Measurements from ENCODE around the gene PTPRT.
"Not testable (repeated sequence)": the region's sequence is repeated elsewhere in the genome, so short reads cannot be mapped to it uniquely, and the experiment has no call there.

PTPRT gene

DNA sequence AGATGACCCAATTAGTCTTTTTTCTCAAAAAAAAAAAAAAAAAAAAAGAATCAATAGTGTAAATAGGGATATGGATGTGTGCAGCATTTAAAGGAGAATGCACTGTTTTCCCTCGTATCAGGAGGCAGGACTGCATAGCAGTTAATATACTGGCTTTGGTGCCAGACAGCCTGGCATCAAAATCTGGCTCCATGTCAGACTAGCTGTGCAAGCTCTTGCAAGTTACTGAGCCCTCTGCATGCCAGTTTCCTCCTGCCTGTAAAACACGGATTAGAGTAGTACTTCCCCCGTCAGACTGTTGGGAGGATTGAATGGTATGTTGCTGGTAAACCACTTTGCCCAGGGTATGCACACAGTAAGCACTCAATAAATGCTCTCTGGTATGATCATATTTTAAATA lies 977.3 kb downstream of the PTPRT start:
- no peak for DNase-seq (ENCODE audit: low read depth in 2 of 2)

DNA sequence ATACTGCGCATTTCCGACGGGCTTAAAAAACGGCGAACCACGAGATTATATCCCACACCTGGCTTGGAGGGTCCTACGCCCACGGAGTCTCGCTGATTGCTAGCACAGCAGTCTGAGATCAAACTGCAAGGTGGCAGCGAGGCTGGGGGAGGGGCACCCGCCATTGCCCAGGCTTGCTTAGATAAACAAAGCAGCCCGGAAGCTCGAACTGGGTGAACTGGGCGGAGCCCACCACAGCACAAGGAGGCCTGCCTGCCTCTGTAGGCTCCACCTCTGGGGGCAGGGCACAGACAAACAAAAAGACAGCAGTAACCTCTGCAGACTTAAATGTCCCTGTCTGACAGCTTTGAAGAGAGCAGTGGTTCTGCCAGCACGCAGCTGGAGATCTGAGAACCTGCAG lies 983.1 kb downstream of the PTPRT start:
- not testable (repeated sequence) for DNase-seq (ENCODE audit: low read depth in 2 of 2)

DNA sequence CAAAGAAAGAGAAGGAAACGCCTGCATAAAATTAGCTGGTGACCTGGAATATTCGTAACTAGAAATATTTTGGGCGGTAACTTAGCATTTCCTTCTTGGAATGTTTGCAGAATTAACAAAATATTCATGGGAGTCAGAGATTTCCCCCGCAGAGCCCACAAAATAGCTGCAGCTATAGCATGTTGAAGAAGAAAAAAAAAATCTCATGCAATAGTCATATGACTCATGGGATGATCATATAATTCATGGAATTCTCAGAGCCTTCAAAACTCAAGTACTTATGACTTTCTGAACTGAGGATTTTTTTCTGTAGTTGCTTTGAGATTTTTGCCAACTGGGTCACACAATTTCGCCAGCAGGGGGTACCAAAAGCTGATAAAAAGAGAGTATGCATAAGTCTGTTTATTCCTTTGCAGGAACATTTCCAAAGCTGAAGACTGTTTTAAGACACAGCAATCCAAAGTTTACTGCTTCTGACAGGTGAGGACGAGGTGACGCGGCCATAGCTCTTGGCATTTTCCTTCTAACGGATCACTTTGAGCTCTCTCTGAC lies 985.5 kb downstream of the PTPRT start:
- DNase-seq (ENCODE audit: low read depth in 2 of 2): no peak

DNA sequence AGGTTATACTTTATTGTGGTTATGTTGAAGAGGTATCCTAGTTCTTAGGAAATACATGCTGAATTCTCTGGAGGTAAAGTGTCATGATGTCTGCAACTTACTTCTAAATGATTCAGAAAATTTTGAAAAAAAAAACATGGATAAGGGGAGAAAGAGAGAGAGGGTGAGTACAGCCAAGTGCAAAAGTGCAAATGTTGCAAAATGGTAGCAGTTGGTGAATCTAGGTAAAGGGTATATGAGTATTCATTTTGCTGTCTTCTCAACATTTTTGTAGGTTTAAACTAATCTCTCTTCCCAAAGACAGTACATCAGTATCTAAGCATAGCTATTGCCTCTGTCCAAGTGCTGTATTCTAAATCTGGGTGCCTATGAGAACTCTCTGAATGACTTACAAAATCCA lies 992.1 kb downstream of the PTPRT start:
- DNase-seq (ENCODE audit: low read depth in 2 of 2): no peak

DNA sequence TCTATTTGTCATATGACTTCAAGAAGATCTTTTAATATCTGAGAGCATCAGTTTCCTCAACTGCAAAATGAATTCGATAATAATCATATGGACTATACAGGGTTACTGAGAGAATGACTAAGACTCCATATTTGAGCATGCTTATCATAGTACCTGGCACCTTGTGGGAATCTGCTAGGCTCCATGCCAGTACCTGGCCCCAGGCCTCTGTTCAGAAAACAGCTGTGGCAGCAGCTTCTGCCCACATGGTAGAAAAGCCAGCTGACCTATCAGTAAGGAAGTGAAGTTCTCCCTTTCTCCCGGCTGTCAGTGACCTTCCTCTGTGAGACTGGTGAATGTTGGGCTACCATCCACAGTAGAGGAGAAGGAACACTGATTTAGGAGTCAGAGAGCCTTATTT lies 996.6 kb downstream of the PTPRT start:
- DNase-seq (ENCODE audit: low read depth in 2 of 2): no peak

DNA sequence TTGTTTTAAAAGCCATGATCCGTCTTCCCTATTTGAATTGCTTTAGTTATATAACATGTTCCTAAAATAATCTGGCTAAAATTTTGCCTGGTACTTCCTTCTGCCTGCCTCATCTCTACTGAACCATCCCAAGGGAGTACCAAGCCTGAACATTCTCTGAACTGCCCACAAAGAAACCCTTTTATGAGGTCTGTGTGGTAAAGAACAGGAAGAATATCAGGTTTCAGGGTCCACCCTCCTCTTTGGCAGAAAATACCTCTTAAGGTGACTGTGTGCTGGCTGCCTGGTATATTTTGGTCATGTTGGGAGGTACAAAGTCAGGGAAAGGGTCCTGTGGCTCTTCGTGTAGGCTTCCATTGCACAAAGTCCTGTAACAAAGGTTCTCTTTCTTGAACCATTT lies 997.4 kb downstream of the PTPRT start:
- DNase-seq (ENCODE audit: low read depth in 2 of 2): no peak

DNA sequence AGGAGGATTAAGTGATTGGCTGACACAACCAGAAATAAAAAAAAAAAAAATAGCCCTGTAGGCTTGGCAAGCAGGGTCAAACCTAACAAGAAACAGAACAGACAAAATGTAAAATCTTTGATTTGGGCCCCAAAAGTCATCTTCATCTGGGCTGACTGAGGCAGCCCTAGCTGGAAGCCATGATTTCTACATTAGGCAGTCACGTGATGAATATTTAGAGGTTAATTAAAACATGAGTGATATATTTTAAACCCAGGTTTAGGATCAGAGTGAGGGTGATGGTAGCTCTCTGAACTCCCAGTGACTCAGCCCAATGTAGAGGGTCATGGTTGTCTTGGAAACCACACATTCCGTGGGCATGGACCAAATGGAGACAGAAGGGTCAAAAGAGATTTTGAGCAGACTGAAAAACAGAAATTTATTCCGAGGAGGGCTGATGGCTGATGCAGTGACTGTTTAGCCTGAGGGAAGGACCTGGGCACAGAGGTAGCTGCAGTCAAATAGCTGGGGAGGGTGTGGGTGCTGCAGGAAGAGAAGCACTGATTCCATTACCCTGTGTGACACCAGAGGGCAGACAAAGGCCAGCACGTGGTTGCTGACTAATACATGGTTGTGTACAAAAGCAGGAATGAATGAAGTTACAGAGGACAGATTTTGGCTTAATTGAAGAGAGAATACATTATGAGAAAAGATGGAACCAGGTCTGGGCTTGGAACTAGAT lies 998.4 kb downstream of the PTPRT start:
- DNase-seq (ENCODE audit: low read depth in 2 of 2): no peak

DNA sequence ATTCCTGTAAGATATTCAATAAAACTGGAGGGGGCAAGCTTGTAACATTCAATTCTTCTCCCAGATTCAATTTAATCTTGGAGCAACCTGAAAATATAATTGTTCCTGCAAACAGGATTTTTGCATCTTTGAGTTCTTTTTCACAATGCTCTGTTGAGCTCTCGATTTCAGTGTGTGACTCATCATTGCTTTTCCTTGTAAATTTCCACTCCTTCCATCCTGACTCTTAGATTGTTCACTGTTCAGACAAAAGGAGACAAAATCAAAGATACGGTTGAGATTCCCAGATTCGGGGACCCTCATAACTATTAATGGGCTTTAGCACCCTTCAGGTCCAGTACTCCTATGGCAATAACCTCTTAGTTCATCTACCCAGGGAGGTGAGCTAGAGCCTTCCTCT lies 999.6 kb downstream of the PTPRT start:
- DNase-seq (ENCODE audit: low read depth in 2 of 2): no peak

DNA sequence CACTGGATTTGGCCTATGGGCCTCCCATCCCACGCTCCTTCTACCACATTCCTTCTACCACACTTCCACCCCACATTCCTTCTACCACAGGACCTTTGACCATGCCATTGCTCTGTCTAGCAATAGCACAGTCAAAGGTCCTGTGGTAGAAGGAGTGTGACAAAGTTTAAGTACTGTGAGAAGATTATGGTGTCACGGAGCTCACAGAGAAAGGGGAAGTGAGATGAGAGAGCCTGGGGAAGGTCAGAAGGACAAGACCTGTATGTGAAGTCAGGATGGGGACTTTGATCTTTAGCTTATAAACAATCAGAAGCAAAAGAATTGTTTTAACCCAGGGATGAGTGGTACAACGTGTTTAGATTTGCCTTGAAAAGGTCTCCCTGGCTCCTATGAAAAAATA lies 1003.4 kb downstream of the PTPRT start:
- DNase-seq (ENCODE audit: low read depth in 2 of 2): no peak

DNA sequence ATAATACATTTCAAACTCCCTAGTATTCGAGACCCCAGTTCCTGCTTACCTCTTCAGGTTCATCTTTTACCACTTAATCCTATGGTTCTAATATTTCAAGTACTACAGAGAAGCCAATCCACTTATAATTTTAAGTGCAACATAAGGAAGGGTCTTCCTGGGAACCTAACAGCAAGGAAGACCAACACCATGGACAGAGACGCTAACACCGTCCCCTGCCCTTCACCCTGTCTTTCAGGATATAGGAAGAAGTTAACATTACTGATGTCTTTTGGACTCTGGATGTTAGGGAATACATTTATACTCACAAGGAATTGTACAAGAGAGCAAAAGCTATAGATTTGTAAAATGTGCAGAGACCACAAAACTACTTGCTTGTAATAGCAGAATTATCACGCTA lies 1006.6 kb downstream of the PTPRT start:
- DNase-seq (ENCODE audit: low read depth in 2 of 2): no peak

DNA sequence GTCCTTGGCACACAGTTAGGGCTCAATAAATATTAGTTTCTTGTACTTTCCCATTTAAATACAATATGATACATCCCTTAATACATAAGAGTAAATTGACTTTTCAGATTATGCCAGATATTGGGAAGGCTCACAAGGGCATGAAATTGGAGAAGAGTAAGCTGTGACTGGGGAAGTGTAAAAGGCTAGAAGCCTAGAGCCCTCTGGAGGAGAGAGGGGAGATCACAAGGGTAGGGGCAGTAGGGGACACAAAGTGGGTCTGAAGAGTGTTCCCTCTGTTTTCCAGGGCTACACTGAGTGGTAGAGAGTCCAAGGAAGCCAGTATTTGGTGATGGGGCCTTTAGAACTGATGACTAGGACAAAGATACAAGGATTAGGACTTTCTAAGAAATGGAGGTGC lies 1008.6 kb downstream of the PTPRT start:
- DNase-seq (ENCODE audit: low read depth in 2 of 2): no peak

DNA sequence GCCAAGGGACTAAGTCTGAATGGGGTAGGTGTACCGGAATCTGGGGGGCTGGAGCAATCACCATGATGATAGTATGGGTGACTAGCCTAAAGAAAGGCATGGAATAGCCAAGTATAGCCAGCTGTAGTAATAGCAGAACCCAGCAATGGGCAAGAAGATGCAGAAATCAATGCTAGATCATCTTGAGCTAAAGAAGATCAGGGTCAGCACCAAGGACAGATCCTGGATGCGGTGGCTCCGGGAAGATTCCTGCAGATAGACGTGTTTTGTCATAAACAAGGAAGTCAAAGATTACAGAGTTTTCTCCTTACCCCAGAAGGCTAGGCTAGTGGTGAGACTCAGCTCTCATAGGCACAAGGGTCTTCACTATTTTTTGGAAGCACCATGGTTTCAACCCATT lies 1009.9 kb downstream of the PTPRT start:
- DNase-seq (ENCODE audit: low read depth in 2 of 2): no peak

DNA sequence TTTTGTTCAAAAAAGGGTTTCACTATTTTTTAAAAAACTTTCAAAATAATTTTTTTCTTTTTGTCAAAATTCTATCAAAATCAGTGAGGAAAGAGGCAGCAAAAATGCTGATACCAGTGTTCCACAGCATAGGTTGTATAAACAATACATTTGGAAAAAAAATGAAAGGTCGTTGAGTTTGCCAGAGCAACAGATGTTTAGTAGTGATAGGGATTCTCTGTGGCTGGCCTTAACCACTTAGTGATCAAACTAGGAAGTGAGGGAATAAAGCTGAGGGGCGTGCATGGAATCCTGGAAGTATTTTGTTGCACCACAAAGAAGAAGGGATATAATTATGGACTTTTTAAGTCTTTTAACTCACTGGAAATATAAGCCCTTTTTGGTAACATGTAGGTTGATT lies 1016.3 kb downstream of the PTPRT start:
- no peak for DNase-seq (ENCODE audit: low read depth in 2 of 2)

DNA sequence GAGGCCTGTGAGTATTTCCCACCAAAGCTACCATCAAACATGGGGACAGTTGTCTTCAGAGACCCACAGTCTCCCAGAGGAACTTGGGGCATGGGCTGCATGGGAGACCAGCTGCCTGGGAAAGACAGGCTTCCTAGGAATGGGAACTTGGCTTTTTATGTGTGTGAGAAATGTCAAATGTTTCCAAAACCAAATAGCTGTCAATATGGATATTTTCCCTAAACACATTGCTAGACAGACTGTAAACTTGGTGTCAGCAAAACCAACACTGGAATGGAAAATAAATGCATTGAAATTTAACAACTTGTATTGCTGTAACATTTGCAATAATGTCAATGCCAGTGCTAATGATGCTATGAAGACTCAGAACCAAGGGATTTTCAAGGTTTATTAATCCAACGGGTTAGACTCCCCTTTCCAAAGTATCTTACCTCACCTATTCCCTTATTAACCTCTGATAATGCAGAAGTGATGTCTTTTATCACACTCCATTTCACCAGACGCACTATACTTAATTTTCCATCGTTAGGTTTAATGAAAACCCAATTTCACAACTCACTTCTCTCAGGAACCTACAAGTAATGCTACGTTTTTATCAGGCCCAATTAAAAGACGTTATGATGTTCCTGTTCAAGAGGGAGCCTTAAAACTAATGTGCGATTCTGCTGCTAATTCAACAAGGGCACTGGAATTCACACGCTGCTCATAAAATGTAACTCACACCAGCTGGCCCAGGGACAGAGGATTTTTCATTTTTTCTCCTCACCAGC lies 1025.4 kb downstream of the PTPRT start:
- DNase-seq (ENCODE audit: low read depth in 2 of 2): no peak

DNA sequence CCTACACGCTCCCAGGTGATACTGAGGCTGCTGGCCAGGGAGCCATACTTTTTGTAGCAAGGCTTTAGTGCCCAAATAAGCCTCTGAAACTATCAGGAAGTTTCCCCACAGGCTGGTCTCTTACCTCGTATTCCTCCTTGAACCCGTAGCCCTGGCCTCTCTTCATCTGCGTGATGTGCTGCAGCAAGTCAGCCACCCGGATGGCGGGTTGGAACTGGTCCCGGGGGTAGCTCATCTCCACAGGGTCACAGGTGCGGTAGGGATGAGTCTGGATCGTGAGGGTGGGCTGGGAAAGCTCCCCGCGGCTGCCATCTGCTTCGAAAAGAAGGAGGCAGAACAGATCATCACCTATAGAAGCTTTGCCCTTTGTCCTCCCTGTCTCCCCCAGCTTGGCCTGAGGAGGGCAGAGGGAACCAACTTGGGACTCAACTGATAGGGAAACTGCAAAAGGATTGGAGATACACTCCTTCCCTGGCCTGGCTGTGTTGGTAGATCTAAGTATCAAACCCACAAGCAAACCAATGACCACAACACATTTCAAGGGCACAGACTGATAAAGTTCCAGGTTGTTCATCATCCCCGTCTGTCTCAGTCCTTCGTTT lies 1028.4 kb downstream of the PTPRT start:
- DNase-seq (ENCODE audit: low read depth in 2 of 2): no peak

DNA sequence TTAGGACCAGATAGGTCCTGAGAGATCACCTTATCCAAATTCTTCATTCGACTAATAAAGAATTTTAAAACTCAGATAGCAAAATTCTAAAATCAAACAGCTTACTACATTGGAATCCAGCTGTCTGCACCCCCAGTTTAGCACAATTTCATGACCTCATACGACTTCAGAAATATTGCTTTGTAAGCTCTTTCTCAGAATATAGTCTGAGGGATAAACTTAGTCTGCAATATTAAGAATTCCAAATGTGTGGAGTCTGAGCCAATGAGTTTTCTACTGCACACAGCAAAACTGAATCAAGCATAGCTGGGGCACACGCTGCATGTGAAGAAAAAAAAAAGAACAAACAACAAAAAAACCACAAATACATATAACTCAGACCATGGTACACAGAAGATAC lies 1029.9 kb downstream of the PTPRT start:
- DNase-seq (ENCODE audit: low read depth in 2 of 2): no peak

DNA sequence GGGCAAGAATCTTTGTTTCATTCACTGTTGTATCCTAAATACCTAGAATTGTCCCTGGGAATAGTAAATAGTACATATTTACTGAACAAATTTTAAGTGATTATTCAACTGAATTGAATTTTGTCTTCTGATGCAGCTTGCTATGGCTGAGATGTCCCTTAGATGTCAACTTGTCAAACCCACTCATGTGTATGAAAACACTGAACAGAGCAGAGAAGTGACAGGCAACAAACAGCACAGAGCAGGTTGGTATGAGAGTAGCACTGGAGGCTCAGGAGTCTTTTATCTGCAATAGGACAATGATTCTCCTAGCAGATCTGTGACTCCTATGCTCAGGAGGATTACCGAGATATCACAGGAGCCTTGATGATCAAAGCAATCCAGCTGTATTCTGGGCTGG lies 1031.4 kb downstream of the PTPRT start:
- DNase-seq (ENCODE audit: low read depth in 2 of 2): no peak

DNA sequence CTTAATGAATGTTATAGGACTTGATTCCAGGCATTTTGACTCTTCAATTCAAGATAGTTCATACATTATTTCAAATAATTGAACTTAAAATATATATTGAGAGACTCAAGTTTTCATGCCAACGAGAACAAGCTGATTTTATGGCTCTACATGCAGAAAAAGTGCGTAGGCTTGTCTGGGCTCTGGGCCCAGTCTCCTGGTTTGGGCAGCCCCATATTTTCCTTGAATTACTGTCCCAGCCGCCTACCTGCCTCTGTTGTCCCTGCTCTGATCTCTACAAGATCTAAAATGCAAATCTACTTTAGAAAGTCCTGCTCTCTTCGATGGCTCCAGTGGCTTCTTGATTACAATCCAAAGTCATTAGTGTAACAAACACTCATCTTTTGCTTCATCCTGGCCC lies 1034.1 kb downstream of the PTPRT start:
- DNase-seq (ENCODE audit: low read depth in 2 of 2): no peak

DNA sequence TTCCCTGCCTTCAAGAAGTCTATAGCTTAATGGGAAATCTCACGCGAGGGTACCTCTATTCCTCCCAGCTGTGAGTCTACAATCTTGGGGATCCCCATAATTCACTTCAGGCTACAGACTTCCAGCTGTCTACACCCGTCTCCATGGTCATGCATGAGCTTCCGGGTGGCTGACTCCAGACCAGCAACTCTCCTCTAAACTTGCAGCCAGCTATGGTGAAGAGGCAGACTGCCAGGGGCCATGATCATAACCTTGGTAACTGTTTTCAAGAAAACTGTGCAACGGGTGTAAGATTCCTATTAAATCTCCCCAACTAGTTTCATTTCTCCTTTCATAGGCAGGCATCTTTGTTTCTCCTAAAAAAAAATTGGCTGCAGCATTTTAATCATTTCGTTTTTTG lies 1037.1 kb downstream of the PTPRT start:
- DNase-seq (ENCODE audit: low read depth in 2 of 2): no peak

DNA sequence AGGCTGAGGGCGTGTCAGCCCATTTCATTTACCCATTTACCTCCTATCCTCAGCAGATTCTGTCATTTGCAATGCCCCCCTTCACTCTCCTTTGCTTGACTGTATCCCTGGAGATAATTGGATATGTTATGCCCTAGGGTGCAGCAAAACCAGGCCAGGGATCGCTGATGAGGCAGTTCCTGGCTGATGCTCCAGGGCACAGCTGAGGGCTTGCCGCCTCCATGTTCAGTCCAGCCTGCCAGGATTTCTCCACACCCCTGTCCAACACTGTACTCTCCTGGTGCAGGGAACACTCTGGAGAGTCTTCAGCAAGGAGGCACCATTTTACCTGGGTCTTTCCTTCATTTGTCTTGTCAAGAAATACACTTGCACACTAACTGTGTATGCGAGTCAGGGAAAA lies 1039.5 kb downstream of the PTPRT start:
- no peak for DNase-seq (ENCODE audit: low read depth in 2 of 2)

DNA sequence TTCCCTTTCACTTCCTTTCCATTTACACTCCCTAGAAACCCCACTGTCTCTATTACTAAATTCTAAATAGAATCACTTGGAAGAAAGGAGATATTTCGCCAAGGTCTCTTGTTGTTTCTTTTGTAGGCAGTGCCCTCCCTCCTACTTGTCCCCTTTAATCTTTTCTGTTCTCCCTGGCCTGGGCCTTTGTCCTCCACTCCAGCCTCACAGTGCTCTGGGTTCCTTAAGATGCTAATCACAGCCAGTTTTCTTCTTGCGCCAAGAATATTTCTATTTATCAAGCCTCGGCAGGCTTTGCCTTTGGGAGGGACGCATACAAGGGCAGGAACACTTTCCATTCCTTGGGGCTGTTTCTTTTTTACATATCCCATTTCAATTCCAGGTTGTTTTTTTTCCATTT lies 1051.0 kb downstream of the PTPRT start:
- no peak for DNase-seq (ENCODE audit: low read depth in 2 of 2)

DNA sequence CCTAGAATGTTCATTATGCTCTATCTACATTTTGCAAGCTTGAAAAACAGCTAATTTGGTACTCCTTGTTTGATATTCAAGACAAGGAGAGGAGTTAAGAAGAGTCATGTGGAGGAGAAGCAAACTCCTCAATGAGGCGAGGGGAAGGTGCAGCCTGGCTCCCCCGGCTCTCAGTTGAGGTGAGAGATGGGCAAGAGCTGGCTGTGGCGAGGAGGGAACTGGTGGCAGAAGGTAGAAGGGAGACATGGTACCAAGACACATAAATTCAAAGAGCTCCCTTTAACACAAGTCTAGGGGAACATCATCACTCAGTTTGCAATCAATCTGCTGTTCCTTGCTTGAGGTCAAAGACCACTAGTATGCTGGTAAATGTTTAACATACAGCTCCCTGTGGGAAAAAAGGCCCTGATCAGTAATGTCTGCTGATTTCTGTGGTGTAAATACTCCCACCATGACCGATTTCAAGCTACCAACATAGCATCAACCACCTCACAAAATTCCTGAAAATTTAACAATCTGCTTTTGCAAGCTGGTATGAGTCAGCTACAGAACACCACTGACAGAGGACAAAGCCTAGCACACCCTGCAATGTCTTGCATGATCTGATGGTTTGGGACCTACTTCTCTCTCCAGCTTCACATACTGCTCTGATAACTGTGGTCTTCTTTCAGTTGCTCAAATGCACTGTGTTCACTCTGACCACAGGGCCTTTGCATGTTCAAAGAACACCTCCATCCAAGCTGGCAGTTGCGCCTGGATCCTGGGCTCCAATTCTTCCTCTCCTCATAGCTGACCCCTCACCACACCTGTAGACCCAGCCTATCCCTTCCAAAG lies 1055.2 kb downstream of the PTPRT start:
- DNase-seq (ENCODE audit: low read depth in 2 of 2): no peak
